A549 (cell line): ENCODE results near the gene OSBPL3.

ENCODE experiments used
- MAX ChIP-seq: IDR thresholded peaks from 2 replicates; pipeline ENCODE4 v1.6.1; 2012
- POLR2A ChIP-seq: IDR thresholded peaks from 2 replicates; pipeline ENCODE4 v1.6.1; 2012; ENCODE audit warnings: mild to moderate bottlenecking, low read length
- USF2 ChIP-seq: fragments of 450-650 bp; IDR thresholded peaks from 2 replicates; pipeline ENCODE4 v1.6.1; 2014; ENCODE audit warnings: antibody characterized with exemption
- TF ChIP-seq, protein P1 (sequence below): fragments of >200 bp; sonication (Bioruptor Twin); formaldehyde crosslinking; IDR thresholded peaks from 3 replicates; pipeline ENCODE4 v1.5.1; 2016

GRCh38 chr7:24879291-24879690, 100.7 kb downstream of the OSBPL3 start:
- TF ChIP-seq USF2 = no peak
- TF ChIP-seq, protein P1, sequence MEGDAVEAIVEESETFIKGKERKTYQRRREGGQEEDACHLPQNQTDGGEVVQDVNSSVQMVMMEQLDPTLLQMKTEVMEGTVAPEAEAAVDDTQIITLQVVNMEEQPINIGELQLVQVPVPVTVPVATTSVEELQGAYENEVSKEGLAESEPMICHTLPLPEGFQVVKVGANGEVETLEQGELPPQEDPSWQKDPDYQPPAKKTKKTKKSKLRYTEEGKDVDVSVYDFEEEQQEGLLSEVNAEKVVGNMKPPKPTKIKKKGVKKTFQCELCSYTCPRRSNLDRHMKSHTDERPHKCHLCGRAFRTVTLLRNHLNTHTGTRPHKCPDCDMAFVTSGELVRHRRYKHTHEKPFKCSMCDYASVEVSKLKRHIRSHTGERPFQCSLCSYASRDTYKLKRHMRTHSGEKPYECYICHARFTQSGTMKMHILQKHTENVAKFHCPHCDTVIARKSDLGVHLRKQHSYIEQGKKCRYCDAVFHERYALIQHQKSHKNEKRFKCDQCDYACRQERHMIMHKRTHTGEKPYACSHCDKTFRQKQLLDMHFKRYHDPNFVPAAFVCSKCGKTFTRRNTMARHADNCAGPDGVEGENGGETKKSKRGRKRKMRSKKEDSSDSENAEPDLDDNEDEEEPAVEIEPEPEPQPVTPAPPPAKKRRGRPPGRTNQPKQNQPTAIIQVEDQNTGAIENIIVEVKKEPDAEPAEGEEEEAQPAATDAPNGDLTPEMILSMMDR = no peak
- no peak for TF ChIP-seq POLR2A
- TF ChIP-seq MAX = no peak
